Progenitor cell of endocrine pancreas (in vitro differentiated cells): ENCODE results near the gene SRPRA. TPM values are rescaled to one million over a fixed set of nuclear protein-coding genes. Genes with fewer than 3 reads are reported as not detected.
"Not testable (repeated sequence)": the region's sequence is repeated elsewhere in the genome, so short reads cannot be mapped to it uniquely, and the experiment has no call there.

Experiments used
- DNase-seq: peaks from one replicate; pipeline ENCODE4 v3.0.0; 2021; ENCODE audit warnings: low spot score; ENCODE audit not compliant: unreplicated experiment
- H3K27ac Mint-ChIP-seq: 2 replicates; pipeline ENCODE4 v1.8.0; 2021; ENCODE audit warnings: mild to moderate bottlenecking, moderate library complexity, mixed read lengths
- H3K27me3 Mint-ChIP-seq: 2 replicates; pipeline ENCODE4 v1.8.0; 2021; ENCODE audit warnings: mixed read lengths
- H3K36me3 Mint-ChIP-seq: 2 replicates; pipeline ENCODE4 v1.8.0; 2022; ENCODE audit warnings: mixed read lengths; ENCODE audit not compliant: insufficient read depth
- H3K4me1 Mint-ChIP-seq: 2 replicates; pipeline ENCODE4 v1.8.0; 2021; ENCODE audit warnings: low read depth, mixed read lengths
- H3K4me3 Mint-ChIP-seq: 2 replicates; pipeline ENCODE4 v1.8.0; 2021; ENCODE audit warnings: low read depth, mild to moderate bottlenecking, moderate library complexity, mixed read lengths
- H3K9me3 Mint-ChIP-seq: 2 replicates; pipeline ENCODE4 v1.8.0; 2021; ENCODE audit warnings: low read depth, mixed read lengths
- CTCF ChIP-seq: fragments of 200-600 bp; sonication (generic); IDR thresholded peaks from one replicate; pipeline ENCODE4 v1.5.0; 2021; ENCODE audit warnings: antibody characterized with exemption, mild to moderate bottlenecking; ENCODE audit not compliant: unreplicated experiment
- total RNA-seq: library from RNA; stranded (reverse); gene quantifications from 2 replicates; pipeline ENCODE4 v1.2.1, GENCODE V29; 2021

SRPRA gene
- total RNA-seq, 1 donor from 2014 or later = 79.2 TPM

- H3K4me3 Mint-ChIP-seq = no peak overlapping the region
Measured at GRCh38 chr11:126256216-126256615, 12.5 kb downstream of the SRPRA start.

GRCh38 chr11:126255507-126255906 lies 13.2 kb downstream of the SRPRA start:
- not testable (repeated sequence) for H3K4me1 Mint-ChIP-seq, H3K9me3 Mint-ChIP-seq, DNase-seq, H3K27ac Mint-ChIP-seq, H3K27me3 Mint-ChIP-seq, H3K4me3 Mint-ChIP-seq
- peaks cover 16% of the 10 kb centered on the region for H3K36me3 Mint-ChIP-seq

More at GRCh38 chr11:126256216-126256615, 12.5 kb downstream of the SRPRA start:
- no peaks in the 10 kb centered on the region for H3K9me3 Mint-ChIP-seq
- no peak for DNase-seq
- H3K27me3 Mint-ChIP-seq = no peaks in the 10 kb centered on the region
- peaks cover 15% of the 10 kb centered on the region for H3K36me3 Mint-ChIP-seq
- no peak for TF ChIP-seq CTCF
- no peak overlapping the region for H3K27ac Mint-ChIP-seq
- H3K4me1 Mint-ChIP-seq = no peaks in the 10 kb centered on the region

GRCh38 chr11:126254819-126255218 lies 13.9 kb downstream of the SRPRA start:
- no peaks in the 10 kb centered on the region for H3K4me1 Mint-ChIP-seq
- no peaks in the 10 kb centered on the region for H3K27me3 Mint-ChIP-seq
- no peak for DNase-seq
- TF ChIP-seq CTCF = no peak
- H3K4me3 Mint-ChIP-seq = no peak overlapping the region
- no peaks in the 10 kb centered on the region for H3K9me3 Mint-ChIP-seq
- H3K27ac Mint-ChIP-seq = no peak overlapping the region
- H3K36me3 Mint-ChIP-seq = peaks cover 18% of the 10 kb centered on the region

- Mint-ChIP-seq H3K4me1 (no peaks in the 10 kb centered on the region), H3K27me3 (no peaks in the 10 kb centered on the region), H3K36me3 (peaks cover 21% of the 10 kb centered on the region), H3K27ac (no peak overlapping the region), H3K4me3 (no peak overlapping the region), H3K9me3 (no peaks in the 10 kb centered on the region)
- no peak for TF ChIP-seq CTCF
- DNase-seq = no peak
Measured at GRCh38 chr11:126253265-126253664, 15.4 kb downstream of the SRPRA start.

- no peak overlapping the region for H3K4me3 Mint-ChIP-seq
- TF ChIP-seq CTCF = no peak
- H3K36me3 Mint-ChIP-seq = peaks cover 24% of the 10 kb centered on the region
- no peaks in the 10 kb centered on the region for H3K27me3 Mint-ChIP-seq
- no peak for DNase-seq
- H3K9me3 Mint-ChIP-seq = no peaks in the 10 kb centered on the region
- no peak overlapping the region for H3K27ac Mint-ChIP-seq
- no peaks in the 10 kb centered on the region for H3K4me1 Mint-ChIP-seq
Measured at GRCh38 chr11:126246636-126247035, 22.1 kb downstream of the SRPRA start.

- Mint-ChIP-seq H3K4me1 (no peaks in the 10 kb centered on the region), H3K36me3 (peaks cover 8% of the 10 kb centered on the region), H3K27me3 (no peaks in the 10 kb centered on the region), H3K27ac (no peak overlapping the region), H3K9me3 (no peaks in the 10 kb centered on the region), H3K4me3 (no peak overlapping the region)
- TF ChIP-seq CTCF = no peak
- no peak for DNase-seq
Measured at GRCh38 chr11:126233391-126233790, 35.3 kb downstream of the SRPRA start.
